IMR-90 (cell line): ENCODE measurements around the gene CALHM1. TPM values are rescaled to one million over a fixed set of nuclear protein-coding genes. Genes with fewer than 3 reads are reported as not detected.

Experiments used
- ATAC-seq: fragments of 200-7000 bp; cut with Tn5 transposase; 2 replicates; pipeline ENCODE4 v1.9.1; 2020; ENCODE audit warnings: low read depth, mild to moderate bottlenecking, moderate library complexity
- BruUV-seq: library from RNA; stranded (reverse); fragments of 400-500 nt; replicated peaks from 2 replicates; lab custom pipeline; 2021; lab: Mats Ljungman, UMichigan
- CTCF ChIA-PET: fragments of 300-600 bp; formaldehyde crosslinking; extraction: SDS; loops from one replicate; lab custom pipeline; 2021; ENCODE audit warnings: antibody characterized with exemption; lab: Yijun Ruan, JAX
- POLR2A ChIA-PET: fragments of 300-600 bp; sonication (Branson Sonifier 250); formaldehyde crosslinking; loops from one replicate; lab custom pipeline; 2022; ENCODE audit warnings: antibody characterized with exemption; ENCODE audit not compliant: unreplicated experiment; lab: Charles Lee
- DNase-seq: peaks from one replicate; pipeline ENCODE4 v3.0.0; 2013
- H2AFZ ChIP-seq: replicated peaks from 2 replicates; pipeline ENCODE3; 2013; ENCODE audit warnings: low read length, mild to moderate bottlenecking; ENCODE audit not compliant: poor library complexity
- H2AK5ac ChIP-seq: 2 replicates; pipeline ENCODE4 v1.6.1; 2013; ENCODE audit warnings: low read depth, low read length, inconsistent platforms
- H2AK9ac ChIP-seq: replicated peaks from 2 replicates; pipeline ENCODE3; 2013; ENCODE audit warnings: mild to moderate bottlenecking, low read depth, low read length, moderate library complexity; ENCODE audit not compliant: poor library complexity
- H2BK120ac ChIP-seq: 2 replicates; pipeline ENCODE4 v1.6.1; 2013; ENCODE audit warnings: low read depth, low read length, inconsistent platforms
- H2BK15ac ChIP-seq: 3 replicates; pipeline ENCODE4 v1.6.1; 2013; ENCODE audit warnings: low read depth, low read length, inconsistent platforms
- H2BK20ac ChIP-seq: 2 replicates; pipeline ENCODE4 v1.6.1; 2013; ENCODE audit warnings: low read depth, mild to moderate bottlenecking, inconsistent platforms, low read length, moderate library complexity
- H2BK5ac ChIP-seq: 2 replicates; pipeline ENCODE4 v1.6.1; 2013; ENCODE audit warnings: mild to moderate bottlenecking, low read depth, low read length, inconsistent platforms; ENCODE audit not compliant: poor library complexity, severe bottlenecking
- H3K14ac ChIP-seq: replicated peaks from 2 replicates; pipeline ENCODE4 v1.6.1; 2013; ENCODE audit warnings: low read depth, low read length, inconsistent platforms
- H3K18ac ChIP-seq: 2 replicates; pipeline ENCODE4 v1.6.1; 2013; ENCODE audit warnings: low read depth, low read length, control low read depth
- H3K23ac ChIP-seq: 2 replicates; pipeline ENCODE4 v1.6.1; 2013; ENCODE audit warnings: low read depth, low read length, inconsistent platforms
- H3K27ac ChIP-seq: 2 replicates; pipeline ENCODE4 v1.5.1; 2013; ENCODE audit warnings: mild to moderate bottlenecking, control low read depth, low read length; ENCODE audit not compliant: insufficient read depth
- H3K27me3 ChIP-seq: 2 replicates; pipeline ENCODE4 v1.6.1; 2013; ENCODE audit warnings: low read length; ENCODE audit not compliant: control insufficient read depth, insufficient read depth
- H3K36me3 ChIP-seq: 2 replicates; pipeline ENCODE4 v1.6.1; 2013; ENCODE audit warnings: low read length, mixed read lengths; ENCODE audit not compliant: control insufficient read depth, insufficient read depth
- H3K4ac ChIP-seq: 2 replicates; pipeline ENCODE4 v1.6.1; 2013; ENCODE audit warnings: low read depth, low read length, inconsistent platforms
- H3K4me1 ChIP-seq: 2 replicates; pipeline ENCODE4 v1.6.1; 2013; ENCODE audit warnings: low read length, mixed read lengths; ENCODE audit not compliant: control insufficient read depth, insufficient read depth
- H3K4me2 ChIP-seq: 2 replicates; pipeline ENCODE4 v1.6.1; 2013; ENCODE audit warnings: low read depth, mild to moderate bottlenecking, control low read depth, low read length, moderate library complexity
- H3K4me3 ChIP-seq: 2 replicates; pipeline ENCODE4 v1.5.1; 2013; ENCODE audit warnings: low read depth, mild to moderate bottlenecking, control low read depth, low read length, moderate library complexity; ENCODE audit not compliant: insufficient read depth
- H3K56ac ChIP-seq: 2 replicates; pipeline ENCODE4 v1.6.1; 2013; ENCODE audit warnings: low read length, inconsistent platforms; ENCODE audit not compliant: insufficient read depth; ENCODE audit errors: extremely low read depth
- H3K79me1 ChIP-seq, 2 experiments: 2 replicates each; pipeline ENCODE4 v1.6.1; 2013; ENCODE audit warnings: low read length in 2 of 2, inconsistent platforms in 1 of 2, low read depth in 1 of 2
- H3K9ac ChIP-seq: 2 replicates; pipeline ENCODE4 v1.6.1; 2013; ENCODE audit warnings: low read depth, low read length, control low read depth
- H3K9me1 ChIP-seq: 2 replicates; pipeline ENCODE4 v1.6.1; 2013; ENCODE audit warnings: low read length, inconsistent platforms; ENCODE audit not compliant: insufficient read depth
- H3K9me3 ChIP-seq: 2 replicates; pipeline ENCODE4 v1.6.1; 2013; ENCODE audit warnings: low read length; ENCODE audit not compliant: control insufficient read depth, insufficient read depth
- H4K20me1 ChIP-seq: 2 replicates; pipeline ENCODE4 v1.6.1; 2013; ENCODE audit warnings: low read length, inconsistent platforms; ENCODE audit not compliant: insufficient read depth
- H4K5ac ChIP-seq: 2 replicates; pipeline ENCODE4 v1.6.1; 2013; ENCODE audit warnings: mild to moderate bottlenecking, low read depth, low read length, control low read depth
- H4K8ac ChIP-seq, 2 experiments: 2 replicates each; pipeline ENCODE4 v1.6.1; 2013; ENCODE audit warnings: low read depth in 2 of 2, low read length in 2 of 2, control low read depth in 1 of 2, inconsistent platforms in 1 of 2
- H4K91ac ChIP-seq: 2 replicates; pipeline ENCODE4 v1.6.1; 2013; ENCODE audit warnings: low read depth, low read length, inconsistent platforms; ENCODE audit not compliant: insufficient read depth
- MAFK ChIP-seq: IDR thresholded peaks from 2 replicates; pipeline ENCODE4 v1.6.1; 2012; ENCODE audit warnings: low read depth, low read length, improper control_type of control experiment
- RAD21 ChIP-seq: IDR thresholded peaks from 2 replicates; pipeline ENCODE4 v1.6.1; 2012; ENCODE audit warnings: low read length, improper control_type of control experiment
- WGBS, 2 experiments: methylation state at CpG; one replicate each; pipeline versions ENCODE4 v1.1.5 to v1.1.7; 2013; ENCODE audit warnings: missing lambda C conversion rate in 2 of 2; ENCODE audit not compliant: insufficient read length in 1 of 2; ENCODE audit errors: extremely low coverage in 2 of 2; 5-methylcytosine and 5-hydroxymethylcytosine counted together
- dilution Hi-C: fragments of 300-500 bp; cut with HindIII; formaldehyde crosslinking; loops from one replicate; pipeline ENCODE4 v1.14.3; 2018; ENCODE audit warnings: low sequenced_read_pairs; ENCODE audit not compliant: unreplicated experiment
- in situ Hi-C: fragments of 300-500 bp; cut with MboI; formaldehyde crosslinking; loops from 3 replicates; pipeline ENCODE4 v1.14.3; 2019; ENCODE audit warnings: low sequenced_read_pairs, inconsistent platforms, mixed read lengths
- intact Hi-C: fragments of 100-400 bp; cut with micrococcal nuclease; formaldehyde crosslinking; loops from 2 replicates; pipeline ENCODE4 v1.10.0; 2022
- polyA plus RNA-seq, 3 experiments: library from polyadenylated mRNA; depleted of rRNA; stranded (reverse); fragments of >200 nt; gene quantifications; 2 replicates each; pipeline ENCODE4 v1.2.3, GENCODE V29; 2012; ENCODE audit warnings: low replicate concordance in 1 of 3
- total RNA-seq: library from RNA; depleted of rRNA; stranded (reverse); fragments of >200 nt; gene quantifications from 2 replicates; pipeline ENCODE4 v1.2.3, GENCODE V29; 2012

The CALHM1 gene
- total and polyA plus RNA-seq, 2 of the 4 experiments (the other 2 are of a cell fraction), result not detected

- no peak overlapping the region for H3K9ac ChIP-seq
- ChIA-PET CTCF (no interaction called here), POLR2A (no interaction called here)
- dilution Hi-C loops (no loop called here), in situ Hi-C loops (no loop called here), intact Hi-C loops (no loop called here)
- no peaks in the 10 kb centered on the region for H3K36me3 ChIP-seq
- H2BK120ac ChIP-seq, result no peak overlapping the region
- no peak overlapping the region for H3K14ac ChIP-seq
- H3K23ac ChIP-seq, result no peak overlapping the region
- H4K5ac ChIP-seq, result no peak overlapping the region
- H3K18ac ChIP-seq, result no peak overlapping the region
- DNase-seq, result no peak
- H2AK5ac ChIP-seq, result no peak overlapping the region
- H4K8ac ChIP-seq, result no peak overlapping the region
- H4K20me1 ChIP-seq, result no peaks in the 10 kb centered on the region
- H3K9me3 ChIP-seq, result no peaks in the 10 kb centered on the region
- H3K4me1 ChIP-seq, result peaks cover 3% of the 10 kb centered on the region
- H3K79me1 ChIP-seq, result no peaks in the 10 kb centered on the region
- H2BK5ac ChIP-seq, result no peak overlapping the region
- no peak overlapping the region for H4K91ac ChIP-seq
- H3K9me1 ChIP-seq, result no peaks in the 10 kb centered on the region
- H3K27me3 ChIP-seq, result peaks cover 33% of the 10 kb centered on the region
- peak; percentile 36; the same call in 1 of the 2 replicates for ATAC-seq
- H3K4ac ChIP-seq, result no peak overlapping the region
- H3K27ac ChIP-seq, result no peak overlapping the region
- H3K4me3 ChIP-seq, result no peak overlapping the region
- WGBS, 2 experiments, result no CpG with 5 or more reads among the region's 14 CpGs
- no peak overlapping the region for H2AK9ac ChIP-seq
- H3K56ac ChIP-seq, result no peak overlapping the region
- no peak overlapping the region for H3K4me2 ChIP-seq
- BruUV-seq, result no TSS peak
- H2AFZ ChIP-seq, result peak overlapping the region; percentile 75
- no peak overlapping the region for H2BK20ac ChIP-seq
- no peak for TF ChIP-seq MAFK
- TF ChIP-seq RAD21, result no peak
- no peak overlapping the region for H2BK15ac ChIP-seq
These were observed 12.3 kb upstream of the CALHM1 start for GRCh38 chr10:103470761-103471653.
